HG02759 (cell line): Measurements from ENCODE around the gene AGAP2.
"Not testable (repeated sequence)": the region's sequence is repeated elsewhere in the genome, so short reads cannot be mapped to it uniquely, and the experiment has no call there.

Source experiments
- ATAC-seq: cut with Tn5 transposase; IDR thresholded peaks from one replicate; pipeline ENCODE4 v1.9.1; 2021; ENCODE audit warnings: mild to moderate bottlenecking, moderate library complexity; ENCODE audit not compliant: unreplicated experiment

AGAP2 gene

GRCh38 chr12:57724936-57725740 is 13.4 kb downstream of the AGAP2 start:
- ATAC-seq, result no peak

- no peak for ATAC-seq
Observed at GRCh38 chr12:57724003-57724935, 14.3 kb downstream of the AGAP2 start.

GRCh38 chr12:57723630-57723962 is 14.9 kb downstream of the AGAP2 start:
- ATAC-seq, result no peak

GRCh38 chr12:57722716-57723629 is 15.6 kb downstream of the AGAP2 start:
- ATAC-seq, result no peak

GRCh38 chr12:57721846-57722608 is 16.5 kb downstream of the AGAP2 start:
- ATAC-seq, result not testable (repeated sequence)

GRCh38 chr12:57720606-57721595 is 17.6 kb downstream of the AGAP2 start:
- ATAC-seq, result no peak

GRCh38 chr12:57719777-57720605 is 18.6 kb downstream of the AGAP2 start:
- no peak for ATAC-seq

GRCh38 chr12:57718641-57719528 is 19.7 kb downstream of the AGAP2 start:
- ATAC-seq, result no peak

- ATAC-seq, result no peak
Observed at GRCh38 chr12:57717846-57718640, 20.5 kb downstream of the AGAP2 start.

- ATAC-seq, result no peak
Observed at GRCh38 chr12:57717131-57717530, 21.4 kb downstream of the AGAP2 start.

GRCh38 chr12:57716305-57716704 is 22.2 kb downstream of the AGAP2 start:
- no peak for ATAC-seq

- ATAC-seq, result no peak
Observed at GRCh38 chr12:57715786-57716185, 22.8 kb downstream of the AGAP2 start.

- ATAC-seq, result not testable (repeated sequence)
Observed at GRCh38 chr12:57715036-57715748, 23.4 kb downstream of the AGAP2 start.

- no peak for ATAC-seq
Observed at GRCh38 chr12:57713209-57713608, 25.3 kb downstream of the AGAP2 start.

GRCh38 chr12:57712701-57713100 is 25.8 kb downstream of the AGAP2 start:
- ATAC-seq, result no peak

GRCh38 chr12:57708296-57708695 is 30.2 kb downstream of the AGAP2 start:
- no peak for ATAC-seq
